ENCODE results near the gene STYXL2. TPM values are rescaled to one million over a fixed set of nuclear protein-coding genes. Genes with fewer than 3 reads are reported as not detected.

The STYXL2 gene
- total RNA-seq, 6 experiments from 2014 or later, result 0.12 TPM; not detected in 5

- ATAC-seq, result peak; percentile 46 to 79 (median 64)
- intact Hi-C loops (cut with DNase I), result no loop called here
- H3K27me3 ChIP-seq, result no peaks in the 10 kb centered on the region
- DNase-seq, result no peak
- TF ChIP-seq CTCF (IDR thresholded peaks at IDR 0.05), result no peak
- no peak for TF ChIP-seq POLR2A (IDR thresholded peaks at IDR 0.05)
- H3K36me3 ChIP-seq, result no peaks in the 10 kb centered on the region
- no peaks in the 10 kb centered on the region for H3K9me3 ChIP-seq
- WGBS (ENCODE audit: insufficient coverage, low coverage, low lambda C conversion rate, missing lambda C conversion rate), result 43% methylated on average over 1 of the region's 1 CpG
- no peaks in the 10 kb centered on the region for H3K4me1 ChIP-seq
- H3K27ac ChIP-seq, result no peak within 1 kb of the TSS
- H3K4me3 ChIP-seq, result no peak within 1 kb of the TSS
Observed at GRCh38 chr1:167090314-167090942, 3.4 kb upstream of the STYXL2 start, which contains the start of gene GPA33. TSS of gene GPA33 (minus strand) at chr1:167090377. CDS start at chr1:167090287, 90 bp downstream.

- Histone ChIP-seq H3K4me3 (no peak overlapping the region), H3K27me3 (no peaks in the 10 kb centered on the region), H3K9me3 (no peaks in the 10 kb centered on the region), H3K36me3 (no peaks in the 10 kb centered on the region), H3K4me1 (no peaks in the 10 kb centered on the region), H3K27ac (no peak overlapping the region)
- no peak for TF ChIP-seq CTCF (IDR thresholded peaks at IDR 0.05)
- no peak for TF ChIP-seq POLR2A (IDR thresholded peaks at IDR 0.05)
- DNase-seq (no peak), ATAC-seq (no peak)
- 86% methylated on average over 1 of the region's 1 CpG for WGBS (ENCODE audit: insufficient coverage, low coverage, low lambda C conversion rate, missing lambda C conversion rate)
- intact Hi-C loops (cut with DNase I), result no loop called here
Observed at GRCh38 chr1:167092653-167093052, 1.2 kb upstream of the STYXL2 start.

- DNase-seq (no peak), ATAC-seq (peak in 1 of 4 donors; percentile 11)
- H3K9me3 ChIP-seq, result no peaks in the 10 kb centered on the region
- no peaks in the 10 kb centered on the region for H3K36me3 ChIP-seq
- WGBS (ENCODE audit: insufficient coverage, low coverage, low lambda C conversion rate, missing lambda C conversion rate), result 48% methylated on average over 3 of the region's 8 CpGs
- H3K27ac ChIP-seq, result no peak overlapping the region
- H3K4me3 ChIP-seq, result no peak overlapping the region
- TF ChIP-seq POLR2A (IDR thresholded peaks at IDR 0.05) (no peak), CTCF (IDR thresholded peaks at IDR 0.05) (no peak)
- intact Hi-C loops (cut with DNase I), result no loop called here
- no peaks in the 10 kb centered on the region for H3K27me3 ChIP-seq
- no peaks in the 10 kb centered on the region for H3K4me1 ChIP-seq
Observed at GRCh38 chr1:167094690-167095089, 815 bp downstream of the STYXL2 start.

GRCh38 chr1:167095368-167095767 lies 1.5 kb downstream of the STYXL2 start:
- TF ChIP-seq CTCF (IDR thresholded peaks at IDR 0.05), result no peak
- no peak for TF ChIP-seq POLR2A (IDR thresholded peaks at IDR 0.05)
- H3K4me3 ChIP-seq, result no peak overlapping the region
- no peaks in the 10 kb centered on the region for H3K36me3 ChIP-seq
- H3K27ac ChIP-seq, result no peak overlapping the region
- ATAC-seq (no peak), DNase-seq (no peak)
- no peaks in the 10 kb centered on the region for H3K27me3 ChIP-seq
- intact Hi-C loops (cut with DNase I), result no loop called here
- H3K9me3 ChIP-seq, result no peaks in the 10 kb centered on the region
- H3K4me1 ChIP-seq, result no peaks in the 10 kb centered on the region
- 49% methylated on average over 5 of the region's 5 CpGs for WGBS (ENCODE audit: insufficient coverage, low coverage, low lambda C conversion rate, missing lambda C conversion rate)

Data from right lobe of liver (tissue), 6 donors.